Endothelial cell of umbilical vein (primary cell): ENCODE data around the gene MFN2. TPM values are rescaled to one million over a fixed set of nuclear protein-coding genes. Genes with fewer than 3 reads are reported as not detected.
A peak's percentile ranks its signal among the peaks of the same experiment; 100 is the strongest.

Source experiments
- BruUV-seq: library from RNA; stranded (reverse); fragments of 400-500 nt; replicated peaks from 2 replicates; lab custom pipeline; 2021; lab: Mats Ljungman, UMichigan
- CTCF ChIA-PET: fragments of 300-600, 350-600 bp; sonication (Branson Sonifier 250); formaldehyde crosslinking; loops from one replicate; lab custom pipeline; 2021; ENCODE audit warnings: antibody characterized with exemption, inconsistent platforms; lab: Charles Lee
- POLR2A ChIA-PET: fragments of 300-600, 350-600 bp; sonication (Branson Sonifier 250); formaldehyde crosslinking; loops from one replicate; lab custom pipeline; 2021; ENCODE audit warnings: antibody characterized with exemption, inconsistent platforms; lab: Charles Lee
- DNase-seq: peaks from one replicate; pipeline ENCODE4 v3.0.0-alpha.2; 2011; ENCODE audit warnings: low read depth, low spot score
- FAIRE-seq: peaks from 2 replicates; lab custom pipeline; 2011; peaks lifted over from hg19 to GRCh38; lab: Jason Lieb, UNC
- H2AFZ ChIP-seq: 2 replicates; pipeline ENCODE4 v1.6.0; 2012; ENCODE audit warnings: low read depth, low read length, control low read depth, inconsistent platforms
- H3K27ac ChIP-seq: 2 replicates; pipeline ENCODE4 v1.5.1; 2011; ENCODE audit warnings: low read depth, mild to moderate bottlenecking, control low read depth, low read length, moderate library complexity; ENCODE audit not compliant: insufficient read depth
- H3K27me3 ChIP-seq, 2 experiments: 2 replicates each; pipeline versions ENCODE4 v1.6.0 to v1.6.1; 2011; ENCODE audit warnings: low read length in 2 of 2, mixed read lengths in 1 of 2; ENCODE audit not compliant: control insufficient read depth in 2 of 2, insufficient read depth in 2 of 2
- H3K36me3 ChIP-seq, 2 experiments: 2 replicates in 1 of 2; 3 replicates in 1 of 2; pipeline ENCODE4 v1.5.1; 2011; ENCODE audit warnings: low read length in 2 of 2, mild to moderate bottlenecking in 1 of 2, moderate library complexity in 1 of 2; ENCODE audit not compliant: control insufficient read depth in 2 of 2, insufficient read depth in 2 of 2; ENCODE audit errors: extremely low read depth in 1 of 2
- H3K4me1 ChIP-seq: 3 replicates; pipeline ENCODE4 v1.5.1; 2011; ENCODE audit warnings: mild to moderate bottlenecking, low read length; ENCODE audit not compliant: control insufficient read depth, insufficient read depth; ENCODE audit errors: extremely low read depth
- H3K4me2 ChIP-seq: 2 replicates; pipeline ENCODE4 v1.6.1; 2011; ENCODE audit warnings: low read length, control low read depth, mixed read lengths; ENCODE audit not compliant: insufficient read depth
- H3K4me3 ChIP-seq, 3 experiments: fragments of 200-600 bp in 1 of 3; sonication (generic), shearing (Covaris generic) in 1 of 3; replicated peaks in 1 of 3; 2 replicates each; pipeline ENCODE4 v1.5.1; 2011 to 2016; ENCODE audit warnings: control low read depth in 3 of 3, low read length in 3 of 3, mild to moderate bottlenecking in 2 of 3, inconsistent platforms in 1 of 3, low read depth in 1 of 3, moderate library complexity in 1 of 3; ENCODE audit not compliant: insufficient read depth in 1 of 3
- H3K79me2 ChIP-seq: 2 replicates; pipeline ENCODE4 v1.6.0; 2012; ENCODE audit warnings: low read length, inconsistent platforms; ENCODE audit not compliant: control insufficient read depth, insufficient read depth
- H3K9ac ChIP-seq: replicated peaks from 2 replicates; pipeline ENCODE3; 2011; ENCODE audit warnings: low read length, control low read depth; ENCODE audit not compliant: insufficient read depth; ENCODE audit errors: extremely low read depth
- H3K9me1 ChIP-seq: replicated peaks from 3 replicates; pipeline ENCODE4 v1.6.0; 2011; ENCODE audit warnings: mild to moderate bottlenecking, low read length; ENCODE audit not compliant: control insufficient read depth, insufficient read depth; ENCODE audit errors: extremely low read depth
- H3K9me3 ChIP-seq: replicated peaks from 2 replicates; pipeline ENCODE4 v1.5.1; 2012; ENCODE audit warnings: low read length, inconsistent platforms; ENCODE audit not compliant: control insufficient read depth, insufficient read depth
- H4K20me1 ChIP-seq: replicated peaks from 2 replicates; pipeline ENCODE3; 2011; ENCODE audit warnings: mild to moderate bottlenecking, low read length; ENCODE audit not compliant: control insufficient read depth, insufficient read depth; ENCODE audit errors: extremely low read depth
- MYC ChIP-seq: IDR thresholded peaks from one replicate; pipeline ENCODE4 v1.6.1; 2011; ENCODE audit warnings: mild to moderate bottlenecking, low read depth, low read length
- POLR2A ChIP-seq: IDR thresholded peaks from 2 replicates; pipeline ENCODE4 v1.6.1; 2012; ENCODE audit warnings: low read depth, mild to moderate bottlenecking, control low read depth, low read length
- POLR2AphosphoS5 ChIP-seq: IDR thresholded peaks from 2 replicates; pipeline ENCODE4 v1.6.1; 2012; ENCODE audit warnings: low read depth, mild to moderate bottlenecking, control low read depth, low read length, moderate library complexity; ENCODE audit not compliant: insufficient read depth
- dilution Hi-C: fragments of 300-500 bp; cut with MboI; formaldehyde crosslinking; loops from one replicate; pipeline ENCODE4 v1.15.0; 2019; ENCODE audit warnings: low sequenced_read_pairs; ENCODE audit not compliant: extremely low pct_ligation_motif_present
- intact Hi-C: fragments of 100-400 bp; cut with micrococcal nuclease; formaldehyde crosslinking; loops from one replicate; pipeline ENCODE4 v1.10.0; 2022
- polyA plus RNA-seq, 4 experiments: library from polyadenylated mRNA; depleted of rRNA in 3 of 4; stranded (reverse) in 3 of 4; unstranded in 1 of 4; fragments of >200 nt; gene quantifications; 2 replicates each; pipeline versions ENCODE4 v1.2.1 to v1.2.3, GENCODE V29; 2011 to 2012; ENCODE audit warnings: missing spikeins in 1 of 4
- total RNA-seq: library from RNA; stranded (reverse); gene quantifications from 2 replicates; pipeline ENCODE4 v1.2.3, GENCODE V29; 2021
- TF ChIP-seq, protein P1 (sequence below), 2 donors: IDR thresholded peaks; 1 replicate in 1 of 2; 2 replicates in 1 of 2; pipeline ENCODE4 v1.5.1; 2011; ENCODE audit warnings: low read length in 2 of 2, mild to moderate bottlenecking in 2 of 2, moderate library complexity in 2 of 2, control low read depth in 1 of 2, inconsistent platforms in 1 of 2, low read depth in 1 of 2; ENCODE audit not compliant: insufficient read depth in 1 of 2; ENCODE audit errors: extremely low read depth in 1 of 2

The MFN2 gene
- total and polyA plus RNA-seq, 2 donors (not counting 3 experiments of a cell fraction or from before 2014, with no cell fraction given), result 51.4 to 82.4 TPM

DNA sequence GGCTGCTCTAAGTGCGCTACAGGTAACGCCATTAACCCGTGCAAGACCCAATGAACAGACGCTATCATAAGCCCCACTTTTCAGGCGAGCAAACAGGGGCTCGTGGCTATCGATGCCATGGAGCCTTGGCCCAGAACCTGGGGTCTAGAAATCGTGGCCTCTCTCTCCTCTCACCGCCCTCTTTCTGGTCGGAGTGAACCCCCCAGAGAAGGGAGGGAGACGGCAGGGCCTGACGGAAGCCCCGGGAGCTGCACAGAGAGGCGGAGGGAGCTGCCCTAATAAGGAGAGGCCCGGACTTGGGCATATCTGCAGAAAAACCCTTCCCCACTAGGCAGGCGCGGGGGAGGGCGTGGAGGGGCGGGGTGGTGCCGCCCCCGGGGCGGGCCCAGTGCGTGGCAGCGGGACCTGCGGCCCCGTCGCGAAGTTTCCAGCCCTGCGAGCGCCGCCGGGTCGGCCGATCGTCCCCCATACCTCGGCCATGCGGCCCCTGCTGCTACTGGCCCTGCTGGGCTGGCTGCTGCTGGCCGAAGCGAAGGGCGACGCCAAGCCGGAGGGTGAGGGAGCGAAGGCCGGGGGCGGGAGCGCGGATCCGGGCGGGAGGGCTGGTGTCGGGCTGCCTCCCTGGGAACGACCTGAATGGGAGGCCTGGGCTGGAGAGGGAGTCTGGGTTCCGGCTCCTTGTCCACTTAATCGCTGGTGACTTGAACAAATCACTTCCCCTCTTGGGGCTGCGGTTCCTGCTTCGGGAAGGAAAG lies 45.8 kb upstream of the MFN2 start, which contains the start of gene PLOD1:
Gene PLOD1 (plus strand): TSS at position 416 of the 755 bp plus-strand sequence. CDS start 63 bp downstream, at position 479.
- H3K79me2 ChIP-seq, result peaks cover 27% of the 10 kb centered on the region
- H3K4me3 ChIP-seq, result peak within 1 kb of the TSS; percentile 41 to 70 (median 59)
- no peaks in the 10 kb centered on the region for H3K27me3 ChIP-seq
- TF ChIP-seq MYC, result no peak
- TF ChIP-seq, protein P1, sequence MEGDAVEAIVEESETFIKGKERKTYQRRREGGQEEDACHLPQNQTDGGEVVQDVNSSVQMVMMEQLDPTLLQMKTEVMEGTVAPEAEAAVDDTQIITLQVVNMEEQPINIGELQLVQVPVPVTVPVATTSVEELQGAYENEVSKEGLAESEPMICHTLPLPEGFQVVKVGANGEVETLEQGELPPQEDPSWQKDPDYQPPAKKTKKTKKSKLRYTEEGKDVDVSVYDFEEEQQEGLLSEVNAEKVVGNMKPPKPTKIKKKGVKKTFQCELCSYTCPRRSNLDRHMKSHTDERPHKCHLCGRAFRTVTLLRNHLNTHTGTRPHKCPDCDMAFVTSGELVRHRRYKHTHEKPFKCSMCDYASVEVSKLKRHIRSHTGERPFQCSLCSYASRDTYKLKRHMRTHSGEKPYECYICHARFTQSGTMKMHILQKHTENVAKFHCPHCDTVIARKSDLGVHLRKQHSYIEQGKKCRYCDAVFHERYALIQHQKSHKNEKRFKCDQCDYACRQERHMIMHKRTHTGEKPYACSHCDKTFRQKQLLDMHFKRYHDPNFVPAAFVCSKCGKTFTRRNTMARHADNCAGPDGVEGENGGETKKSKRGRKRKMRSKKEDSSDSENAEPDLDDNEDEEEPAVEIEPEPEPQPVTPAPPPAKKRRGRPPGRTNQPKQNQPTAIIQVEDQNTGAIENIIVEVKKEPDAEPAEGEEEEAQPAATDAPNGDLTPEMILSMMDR (IDR thresholded peaks at IDR 0.05; ENCODE audit: extremely low read depth in 1 of 2, insufficient read depth in 1 of 2, low read depth in 1 of 2, low read length in 2 of 2), result no peak
- TF ChIP-seq POLR2A, result peak; percentile 89
- TF ChIP-seq POLR2AphosphoS5, result peak; percentile 93
- peak; percentile 92 for FAIRE-seq
- peak within 1 kb of the TSS; percentile 60 for H3K9ac ChIP-seq
- H3K9me3 ChIP-seq, result no peaks in the 10 kb centered on the region
- intact Hi-C loops (loop anchor here (1.0 kb wide), 3 partner anchors 8 to 46 kb away; partner anchors contain the start of genes KIAA2013 and MFN2), dilution Hi-C loops (no loop called here)
- ChIA-PET CTCF (interaction anchor here (0.6 to 1.2 kb wide), 2 partner anchors 8 to 47 kb away, joined by 3 read pairs; partner anchors contain the start of gene KIAA2013), POLR2A (interaction anchor here (0.5 to 1.5 kb wide), 4 partner anchors 12 to 37 kb away, joined by 4 to 10 read pairs (median 8); no protein-coding TSS in a partner anchor)
- H2AFZ ChIP-seq, result peak within 1 kb of the TSS; percentile 81
- no peaks in the 10 kb centered on the region for H4K20me1 ChIP-seq
- peak within 1 kb of the TSS; percentile 86 for H3K4me2 ChIP-seq
- peaks cover 33% of the 10 kb centered on the region for H3K4me1 ChIP-seq
- peaks cover 0 to 7% of the 10 kb centered on the region in 2 experiments for H3K36me3 ChIP-seq
- peak within 1 kb of the TSS; percentile 36 for H3K27ac ChIP-seq
- no peaks in the 10 kb centered on the region for H3K9me1 ChIP-seq
- no TSS peak for BruUV-seq
- DNase-seq, result peak; percentile 91
